ENCODE data around the gene ZNRD2. TPM values are rescaled to one million over a fixed set of nuclear protein-coding genes. Genes with fewer than 3 reads are reported as not detected.

The ZNRD2 gene
- polyA plus RNA-seq, 3 donors = 35.0 to 59.2 (median 54.7) TPM

- DNase-seq (ENCODE audit: extremely low read depth in 1 of 11, low read depth in 9 of 11, low spot score in 4 of 11) = no peak
Measured at GRCh38 chr11:65548395-65548794, 21.9 kb upstream of the ZNRD2 start.

GRCh38 chr11:65549096-65549495, 21.2 kb upstream of the ZNRD2 start:
- no peak for DNase-seq (ENCODE audit: extremely low read depth in 1 of 11, low read depth in 9 of 11, low spot score in 4 of 11)

- no peak for DNase-seq (ENCODE audit: extremely low read depth in 1 of 11, low read depth in 9 of 11, low spot score in 4 of 11)
Measured at GRCh38 chr11:65551572-65552387, 18.5 kb upstream of the ZNRD2 start.

- no peak for DNase-seq (ENCODE audit: extremely low read depth in 1 of 11, low read depth in 9 of 11, low spot score in 4 of 11)
Measured at GRCh38 chr11:65552388-65552951, 17.8 kb upstream of the ZNRD2 start.

- no peak for DNase-seq (ENCODE audit: extremely low read depth in 1 of 11, low read depth in 9 of 11, low spot score in 4 of 11)
Measured at GRCh38 chr11:65553301-65554001, 16.8 kb upstream of the ZNRD2 start.

GRCh38 chr11:65554057-65554818, 16.0 kb upstream of the ZNRD2 start:
- no peak for DNase-seq (ENCODE audit: extremely low read depth in 1 of 11, low read depth in 9 of 11, low spot score in 4 of 11)

- DNase-seq (ENCODE audit: extremely low read depth in 1 of 11, low read depth in 9 of 11, low spot score in 4 of 11) = no peak
Measured at GRCh38 chr11:65554842-65555430, 15.3 kb upstream of the ZNRD2 start.

GRCh38 chr11:65555693-65556231, 14.5 kb upstream of the ZNRD2 start:
- no peak for DNase-seq (ENCODE audit: extremely low read depth in 1 of 11, low read depth in 9 of 11, low spot score in 4 of 11)

- no peak for DNase-seq (ENCODE audit: extremely low read depth in 1 of 11, low read depth in 9 of 11, low spot score in 4 of 11)
Measured at GRCh38 chr11:65556470-65557279, 13.6 kb upstream of the ZNRD2 start.

GRCh38 chr11:65557280-65558001, 12.8 kb upstream of the ZNRD2 start:
- no peak for DNase-seq (ENCODE audit: extremely low read depth in 1 of 11, low read depth in 9 of 11, low spot score in 4 of 11)

- DNase-seq (ENCODE audit: extremely low read depth in 1 of 11, low read depth in 9 of 11, low spot score in 4 of 11) = peak in 5 of 11 donors; percentile 61 to 77 (median 73)
Measured at GRCh38 chr11:65558002-65558929, 12.0 kb upstream of the ZNRD2 start, which contains the start of gene LTBP3. Gene LTBP3, minus strand, starts transcription at chr11:65558359. Its CDS starts 400 bp downstream, at chr11:65557959.

GRCh38 chr11:65558930-65559509, 11.3 kb upstream of the ZNRD2 start:
- no peak for DNase-seq (ENCODE audit: extremely low read depth in 1 of 11, low read depth in 9 of 11, low spot score in 4 of 11)

GRCh38 chr11:65559535-65559934, 10.7 kb upstream of the ZNRD2 start:
- no peak for DNase-seq (ENCODE audit: extremely low read depth in 1 of 11, low read depth in 9 of 11, low spot score in 4 of 11)

GRCh38 chr11:65559951-65560537, 10.2 kb upstream of the ZNRD2 start:
- no peak for DNase-seq (ENCODE audit: extremely low read depth in 1 of 11, low read depth in 9 of 11, low spot score in 4 of 11)

- DNase-seq (ENCODE audit: extremely low read depth in 1 of 11, low read depth in 9 of 11, low spot score in 4 of 11) = no peak
Measured at GRCh38 chr11:65560555-65561418, 9.5 kb upstream of the ZNRD2 start.
